Neuron (in vitro differentiated cells): ENCODE data around the gene CCKAR.

Experiments
- H2AFZ ChIP-seq: one replicate; pipeline ENCODE4 v1.6.1; 2013; ENCODE audit warnings: low read depth, mild to moderate bottlenecking, inconsistent platforms, low read length, moderate library complexity
- H3K27me3 ChIP-seq: one replicate; pipeline ENCODE4 v1.6.1; 2013; ENCODE audit warnings: low read length; ENCODE audit not compliant: insufficient read depth
- H3K36me3 ChIP-seq: one replicate; pipeline ENCODE4 v1.6.1; 2013; ENCODE audit warnings: low read length; ENCODE audit not compliant: insufficient read depth
- H3K4me1 ChIP-seq: one replicate; pipeline ENCODE4 v1.6.1; 2013; ENCODE audit warnings: low read length; ENCODE audit not compliant: insufficient read depth
- H3K4me3 ChIP-seq: 2 replicates; pipeline ENCODE4 v1.5.1; 2013; ENCODE audit warnings: mild to moderate bottlenecking, low read length, moderate library complexity
- H3K9me3 ChIP-seq: one replicate; pipeline ENCODE4 v1.6.1; 2013; ENCODE audit warnings: low read length

The CCKAR gene

GRCh38 chr4:26462874-26463273 is 27.4 kb downstream of the CCKAR start:
- H3K4me3 ChIP-seq = no peak overlapping the region
- no peaks in the 10 kb centered on the region for H3K4me1 ChIP-seq
- H3K27me3 ChIP-seq = no peaks in the 10 kb centered on the region
- no peaks in the 10 kb centered on the region for H3K9me3 ChIP-seq
- no peaks in the 10 kb centered on the region for H3K36me3 ChIP-seq
- no peak overlapping the region for H2AFZ ChIP-seq

DNA sequence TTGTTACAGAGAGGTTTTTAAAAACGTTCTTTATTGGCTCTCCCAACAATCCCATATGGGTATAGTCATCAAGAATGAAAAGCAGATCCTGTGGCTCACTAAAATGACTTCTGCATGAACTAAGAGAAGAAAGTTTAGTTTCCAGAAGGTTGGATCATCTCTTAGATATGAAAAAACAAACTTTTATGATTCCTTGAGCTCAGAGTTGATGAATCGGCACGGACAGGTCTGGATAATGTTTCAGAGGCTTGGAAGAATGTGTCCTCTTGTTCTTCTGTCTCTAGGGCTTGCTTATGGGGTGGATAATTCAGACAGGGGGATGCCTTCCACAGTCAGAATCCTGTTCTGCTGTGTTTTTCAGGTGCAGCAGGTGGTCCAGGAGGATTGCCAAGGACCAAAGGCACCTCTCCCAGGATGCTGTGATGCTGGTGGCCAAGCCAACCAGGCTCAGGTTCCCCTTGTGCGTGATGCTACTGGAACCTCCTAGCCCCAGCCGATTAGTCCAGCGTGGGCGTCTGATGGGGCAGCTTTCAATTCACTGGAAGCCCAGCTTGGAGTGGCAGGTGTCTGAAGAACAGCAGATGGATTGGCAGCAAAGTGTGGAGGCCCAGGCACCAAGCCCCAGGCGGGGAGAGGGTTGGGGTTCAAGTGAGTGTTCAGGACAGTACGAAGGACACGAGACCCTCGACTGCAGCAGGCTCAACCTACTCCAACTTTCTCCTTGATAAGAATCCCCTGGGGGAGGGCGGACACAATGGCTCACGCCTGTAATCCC is 30.3 kb downstream of the CCKAR start:
- Histone ChIP-seq H3K4me1 (no peaks in the 10 kb centered on the region), H2AFZ (no peak overlapping the region), H3K9me3 (no peaks in the 10 kb centered on the region), H3K36me3 (no peaks in the 10 kb centered on the region), H3K4me3 (no peak overlapping the region), H3K27me3 (no peaks in the 10 kb centered on the region)

GRCh38 chr4:26459054-26459755 is 31.1 kb downstream of the CCKAR start:
- no peak overlapping the region for H3K4me3 ChIP-seq
- H3K9me3 ChIP-seq = no peaks in the 10 kb centered on the region
- no peak overlapping the region for H2AFZ ChIP-seq
- no peaks in the 10 kb centered on the region for H3K27me3 ChIP-seq
- H3K36me3 ChIP-seq = no peaks in the 10 kb centered on the region
- no peaks in the 10 kb centered on the region for H3K4me1 ChIP-seq

- no peak overlapping the region for H3K4me3 ChIP-seq
Observed at GRCh38 chr4:26458157-26458561, 32.1 kb downstream of the CCKAR start.

DNA sequence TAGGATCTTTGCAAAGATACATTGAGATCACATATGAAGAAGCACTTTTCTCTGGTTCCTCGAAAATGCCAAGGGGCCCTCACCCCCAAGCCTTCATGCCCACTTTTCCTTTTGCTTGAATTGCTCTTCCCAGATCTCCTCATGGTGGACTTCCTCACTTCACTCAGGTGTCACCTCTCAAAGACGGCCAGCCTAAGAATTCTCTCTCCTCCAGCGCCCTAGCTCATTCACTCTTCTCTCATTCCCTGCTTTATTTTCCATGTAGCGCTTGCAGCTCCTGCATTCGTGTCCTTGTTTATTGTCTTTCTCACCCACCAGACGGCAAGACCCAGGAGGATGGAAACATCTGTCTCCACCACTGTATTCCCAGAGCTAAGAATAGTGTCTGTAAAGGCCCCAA is 32.9 kb downstream of the CCKAR start:
- H3K4me3 ChIP-seq = no peak overlapping the region
- H2AFZ ChIP-seq = no peak overlapping the region
- no peaks in the 10 kb centered on the region for H3K9me3 ChIP-seq
- H3K4me1 ChIP-seq = no peaks in the 10 kb centered on the region
- no peaks in the 10 kb centered on the region for H3K27me3 ChIP-seq
- H3K36me3 ChIP-seq = no peaks in the 10 kb centered on the region

More at GRCh38 chr4:26458157-26458561, 32.1 kb downstream of the CCKAR start:
- Histone ChIP-seq H3K27me3 (no peaks in the 10 kb centered on the region), H3K9me3 (no peaks in the 10 kb centered on the region), H3K4me1 (no peaks in the 10 kb centered on the region), H2AFZ (no peak overlapping the region), H3K36me3 (no peaks in the 10 kb centered on the region)

- no peak overlapping the region for H3K4me3 ChIP-seq
- H3K36me3 ChIP-seq = no peaks in the 10 kb centered on the region
- H3K27me3 ChIP-seq = no peaks in the 10 kb centered on the region
- no peaks in the 10 kb centered on the region for H3K4me1 ChIP-seq
- H3K9me3 ChIP-seq = no peaks in the 10 kb centered on the region
- no peak overlapping the region for H2AFZ ChIP-seq
Observed at GRCh38 chr4:26455571-26455970, 34.7 kb downstream of the CCKAR start.

- Histone ChIP-seq H3K4me1 (no peaks in the 10 kb centered on the region), H3K9me3 (no peaks in the 10 kb centered on the region), H3K36me3 (no peaks in the 10 kb centered on the region), H2AFZ (no peak overlapping the region), H3K27me3 (no peaks in the 10 kb centered on the region), H3K4me3 (no peak overlapping the region)
Observed at GRCh38 chr4:26454961-26455360, 35.3 kb downstream of the CCKAR start.

- H2AFZ ChIP-seq = no peak overlapping the region
- H3K9me3 ChIP-seq = no peaks in the 10 kb centered on the region
- no peak overlapping the region for H3K4me3 ChIP-seq
- H3K36me3 ChIP-seq = no peaks in the 10 kb centered on the region
- H3K4me1 ChIP-seq = no peaks in the 10 kb centered on the region
- no peaks in the 10 kb centered on the region for H3K27me3 ChIP-seq
Observed at GRCh38 chr4:26452565-26453531, 37.4 kb downstream of the CCKAR start.

GRCh38 chr4:26451597-26451996 is 38.7 kb downstream of the CCKAR start:
- H3K4me3 ChIP-seq = no peak overlapping the region
- no peak overlapping the region for H2AFZ ChIP-seq
- H3K4me1 ChIP-seq = no peaks in the 10 kb centered on the region
- H3K27me3 ChIP-seq = no peaks in the 10 kb centered on the region
- no peaks in the 10 kb centered on the region for H3K9me3 ChIP-seq
- no peaks in the 10 kb centered on the region for H3K36me3 ChIP-seq

- Histone ChIP-seq H3K27me3 (no peaks in the 10 kb centered on the region), H3K36me3 (no peaks in the 10 kb centered on the region), H3K4me3 (no peak overlapping the region), H3K4me1 (no peaks in the 10 kb centered on the region), H2AFZ (no peak overlapping the region), H3K9me3 (no peaks in the 10 kb centered on the region)
Observed at GRCh38 chr4:26450418-26450817, 39.9 kb downstream of the CCKAR start.

DNA sequence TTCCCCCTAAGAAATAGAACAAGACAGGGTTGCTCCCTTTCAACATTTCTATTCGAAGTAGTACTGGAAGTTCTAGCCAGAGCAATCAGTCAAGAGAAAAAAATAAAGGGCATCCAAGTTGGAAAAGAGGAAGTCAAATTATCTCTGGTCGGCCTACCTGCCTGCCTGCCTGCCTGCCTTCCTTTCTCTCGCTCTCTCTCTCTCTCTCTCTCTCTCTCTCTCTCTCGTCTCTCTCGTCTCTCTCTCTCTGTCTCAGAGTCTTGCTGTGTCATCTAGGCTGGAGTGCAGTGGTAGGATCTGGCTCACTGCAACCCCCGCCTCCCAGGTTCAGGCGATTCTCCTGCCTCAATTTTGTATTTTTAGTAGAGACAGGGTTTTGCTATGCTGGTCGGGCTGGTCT is 42.9 kb downstream of the CCKAR start:
- no peaks in the 10 kb centered on the region for H3K4me1 ChIP-seq
- no peak overlapping the region for H3K4me3 ChIP-seq
- H2AFZ ChIP-seq = no peak overlapping the region
- no peaks in the 10 kb centered on the region for H3K9me3 ChIP-seq
- H3K27me3 ChIP-seq = no peaks in the 10 kb centered on the region
- no peaks in the 10 kb centered on the region for H3K36me3 ChIP-seq

DNA sequence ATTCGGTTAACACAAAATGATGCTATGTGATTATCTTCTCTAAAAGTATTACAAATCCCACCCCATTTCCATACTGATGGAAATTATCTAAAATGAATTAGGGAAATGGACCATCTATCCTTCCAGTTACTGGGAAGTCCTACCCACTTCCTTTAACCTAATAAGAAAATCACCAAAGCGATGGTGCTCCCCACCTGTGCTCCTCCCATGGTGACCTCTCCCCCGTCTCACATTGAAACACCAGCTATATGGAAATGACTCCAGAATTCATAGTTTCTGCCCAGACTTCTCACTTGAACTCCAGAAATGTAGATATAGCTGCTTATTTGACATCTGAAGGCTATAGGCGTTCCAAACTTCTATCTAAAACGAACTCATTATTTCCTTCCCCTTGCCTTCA is 48.5 kb downstream of the CCKAR start:
- Histone ChIP-seq H3K4me3 (no peak overlapping the region), H3K4me1 (no peaks in the 10 kb centered on the region), H3K27me3 (no peaks in the 10 kb centered on the region), H2AFZ (no peak overlapping the region), H3K36me3 (peaks cover 12% of the 10 kb centered on the region), H3K9me3 (no peaks in the 10 kb centered on the region)

DNA sequence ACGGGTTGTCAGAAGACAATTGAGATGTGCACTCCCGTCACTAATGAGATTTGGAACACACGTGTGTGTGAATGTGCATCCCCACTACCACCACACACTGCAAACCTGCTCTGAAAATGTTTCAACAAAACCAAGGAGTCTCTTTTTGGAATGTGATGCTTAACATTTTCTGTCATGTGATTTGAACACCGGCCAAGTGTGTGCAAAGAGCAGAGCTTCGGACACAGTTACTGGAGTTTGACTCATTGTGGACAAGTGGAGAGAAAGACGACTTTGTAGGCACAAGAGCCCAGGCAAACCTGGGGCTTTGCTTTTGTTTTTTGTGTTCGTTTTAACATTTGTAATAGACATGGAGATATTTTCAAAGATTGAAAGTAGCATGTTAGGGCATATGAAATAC is 49.2 kb downstream of the CCKAR start:
- Histone ChIP-seq H3K36me3 (peaks cover 17% of the 10 kb centered on the region), H2AFZ (no peak overlapping the region), H3K9me3 (no peaks in the 10 kb centered on the region), H3K4me3 (no peak overlapping the region), H3K27me3 (no peaks in the 10 kb centered on the region), H3K4me1 (no peaks in the 10 kb centered on the region)
